Uterus (tissue), 4 donors: ENCODE results near the gene HTT. TPM values are rescaled to one million over a fixed set of nuclear protein-coding genes. Genes with fewer than 3 reads are reported as not detected.

Experiments
- DNase-seq, 2 donors: peaks; one replicate each; pipeline ENCODE4 v3.0.0-alpha.2; 2019 to 2020
- H3K27ac ChIP-seq, 2 donors: fragments of 200-600 bp; sonication (generic); 1 replicate in 1 of 2; 2 replicates in 1 of 2; pipeline ENCODE4 v1.5.1; 2016 to 2018
- H3K27me3 ChIP-seq, 2 donors: fragments of 200-600 bp; sonication (generic); one replicate each; pipeline ENCODE4 v1.5.1; 2018 to 2019; ENCODE audit warnings: control low read depth in 1 of 2
- H3K36me3 ChIP-seq, 2 donors: fragments of 200-600 bp; sonication (generic); one replicate each; pipeline ENCODE4 v1.5.1; 2019; ENCODE audit warnings: control low read depth in 1 of 2
- H3K4me1 ChIP-seq, 2 donors: fragments of 200-600 bp; sonication (generic); one replicate each; pipeline ENCODE4 v1.5.1; 2018 to 2019; ENCODE audit warnings: control low read depth in 1 of 2
- H3K4me3 ChIP-seq, 2 donors: fragments of 200-600 bp; sonication (generic); 1 replicate in 1 of 2; 2 replicates in 1 of 2; pipeline ENCODE4 v1.5.1; 2018 to 2019; ENCODE audit warnings: mild to moderate bottlenecking in 1 of 2
- H3K9me3 ChIP-seq, 2 donors: fragments of 200-600 bp; sonication (generic); one replicate each; pipeline ENCODE4 v1.5.1; 2019; ENCODE audit warnings: control low read depth in 1 of 2
- POLR2A ChIP-seq, 2 donors: fragments of 450-650 bp; IDR thresholded peaks; one replicate each; pipeline ENCODE4 v1.6.1; 2016; ENCODE audit warnings: antibody characterized with exemption in 2 of 2, mild to moderate bottlenecking in 1 of 2, moderate library complexity in 1 of 2
- intact Hi-C: fragments of 100-400 bp; cut with DNase I; formaldehyde crosslinking; loops from one replicate; pipeline ENCODE4 v1.15.1; 2023; ENCODE audit warnings: low total_unique reads
- total RNA-seq, 4 donors: library from RNA; depleted of rRNA in 3 of 4; stranded (reverse); fragments of >200 nt in 3 of 4; gene quantifications; one replicate each; pipeline versions ENCODE4 v1.1.0 to v1.2.4, GENCODE V29; 2014 to 2023
- TF ChIP-seq, protein P1 (sequence below), 4 experiments: fragments of 200-600 bp in 2 of 4; fragments of 450-650 bp in 2 of 4; sonication (generic) in 2 of 4; IDR thresholded peaks; one replicate each; pipeline ENCODE4 v1.5.1; 2016 to 2019; ENCODE audit warnings: antibody characterized with exemption in 4 of 4, mild to moderate bottlenecking in 2 of 4, moderate library complexity in 1 of 4
- donor health status: DM: yes; HTN: yes; CAD: no.

Gene HTT
- total RNA-seq, 4 donors from 2014 or later: 10.9 to 81.4 (median 49.8) TPM

DNA sequence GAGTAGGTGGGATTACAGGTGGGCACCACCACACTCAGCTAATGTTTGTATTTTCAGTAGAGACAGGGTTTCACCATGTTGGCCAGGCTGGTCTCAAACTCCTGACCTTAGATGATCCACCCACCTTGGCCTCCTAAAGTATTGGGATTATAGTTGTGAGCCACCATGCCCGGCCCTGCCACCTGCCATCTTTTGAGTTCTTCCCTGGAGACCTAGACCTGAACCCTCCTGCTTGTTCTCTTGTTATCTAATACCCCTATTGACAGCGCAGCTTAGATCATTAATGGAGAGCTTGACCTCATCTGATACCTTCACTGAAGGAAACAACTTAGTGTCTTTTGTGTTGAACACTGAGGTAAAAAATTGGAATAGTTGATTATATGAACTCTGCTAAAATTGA is 53.6 kb downstream of the HTT start:
- H3K27me3 ChIP-seq: no peaks in the 10 kb centered on the region
- intact Hi-C loops: no loop called here
- DNase-seq: no peak
- no peaks in the 10 kb centered on the region for H3K9me3 ChIP-seq
- TF ChIP-seq POLR2A (IDR thresholded peaks at IDR 0.05): no peak
- TF ChIP-seq, protein P1, sequence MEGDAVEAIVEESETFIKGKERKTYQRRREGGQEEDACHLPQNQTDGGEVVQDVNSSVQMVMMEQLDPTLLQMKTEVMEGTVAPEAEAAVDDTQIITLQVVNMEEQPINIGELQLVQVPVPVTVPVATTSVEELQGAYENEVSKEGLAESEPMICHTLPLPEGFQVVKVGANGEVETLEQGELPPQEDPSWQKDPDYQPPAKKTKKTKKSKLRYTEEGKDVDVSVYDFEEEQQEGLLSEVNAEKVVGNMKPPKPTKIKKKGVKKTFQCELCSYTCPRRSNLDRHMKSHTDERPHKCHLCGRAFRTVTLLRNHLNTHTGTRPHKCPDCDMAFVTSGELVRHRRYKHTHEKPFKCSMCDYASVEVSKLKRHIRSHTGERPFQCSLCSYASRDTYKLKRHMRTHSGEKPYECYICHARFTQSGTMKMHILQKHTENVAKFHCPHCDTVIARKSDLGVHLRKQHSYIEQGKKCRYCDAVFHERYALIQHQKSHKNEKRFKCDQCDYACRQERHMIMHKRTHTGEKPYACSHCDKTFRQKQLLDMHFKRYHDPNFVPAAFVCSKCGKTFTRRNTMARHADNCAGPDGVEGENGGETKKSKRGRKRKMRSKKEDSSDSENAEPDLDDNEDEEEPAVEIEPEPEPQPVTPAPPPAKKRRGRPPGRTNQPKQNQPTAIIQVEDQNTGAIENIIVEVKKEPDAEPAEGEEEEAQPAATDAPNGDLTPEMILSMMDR (IDR thresholded peaks at IDR 0.05): no peak
- no peaks in the 10 kb centered on the region for H3K36me3 ChIP-seq
- no peak overlapping the region for H3K4me3 ChIP-seq
- no peaks in the 10 kb centered on the region for H3K4me1 ChIP-seq
- no peak overlapping the region for H3K27ac ChIP-seq

DNA sequence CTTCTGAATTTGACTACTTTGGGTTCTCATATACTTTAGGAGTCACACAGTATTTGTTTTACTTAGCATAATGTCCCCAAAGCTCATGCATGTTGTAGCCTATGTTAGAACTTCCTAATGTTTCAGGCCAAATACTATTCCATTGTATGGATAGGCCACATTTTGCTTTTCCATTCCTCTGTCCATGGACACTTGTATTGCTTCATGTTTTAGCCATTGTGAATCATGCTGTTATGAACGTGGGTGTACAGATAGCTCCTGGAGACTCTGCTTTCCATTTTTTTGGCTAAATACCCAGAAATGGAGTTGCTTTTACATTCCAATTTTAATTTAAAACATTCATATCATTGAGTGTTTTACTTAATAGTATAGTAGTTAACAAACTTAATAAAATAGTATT is 54.5 kb downstream of the HTT start:
- Histone ChIP-seq H3K27ac (no peak overlapping the region), H3K4me1 (no peaks in the 10 kb centered on the region), H3K9me3 (no peaks in the 10 kb centered on the region), H3K4me3 (no peak overlapping the region), H3K27me3 (no peaks in the 10 kb centered on the region), H3K36me3 (no peaks in the 10 kb centered on the region)
- intact Hi-C loops: no loop called here
- TF ChIP-seq, protein P1 (IDR thresholded peaks at IDR 0.05): no peak
- no peak for TF ChIP-seq POLR2A (IDR thresholded peaks at IDR 0.05)
- no peak for DNase-seq

- no peak for TF ChIP-seq POLR2A (IDR thresholded peaks at IDR 0.05)
- TF ChIP-seq, protein P1 (IDR thresholded peaks at IDR 0.05): no peak
- no peaks in the 10 kb centered on the region for H3K4me1 ChIP-seq
- H3K36me3 ChIP-seq: no peaks in the 10 kb centered on the region
- no peak overlapping the region for H3K4me3 ChIP-seq
- DNase-seq: no peak
- H3K27me3 ChIP-seq: no peaks in the 10 kb centered on the region
- intact Hi-C loops: no loop called here
- H3K9me3 ChIP-seq: no peaks in the 10 kb centered on the region
- no peak overlapping the region for H3K27ac ChIP-seq
Observed at GRCh38 chr4:3130201-3130600, 55.7 kb downstream of the HTT start.

- no peak overlapping the region for H3K4me3 ChIP-seq
- H3K27ac ChIP-seq: no peak overlapping the region
- no peak for TF ChIP-seq POLR2A (IDR thresholded peaks at IDR 0.05)
- TF ChIP-seq, protein P1 (IDR thresholded peaks at IDR 0.05): no peak
- no peaks in the 10 kb centered on the region for H3K4me1 ChIP-seq
- H3K36me3 ChIP-seq: no peaks in the 10 kb centered on the region
- H3K27me3 ChIP-seq: no peaks in the 10 kb centered on the region
- no peak for DNase-seq
- intact Hi-C loops: no loop called here
- no peaks in the 10 kb centered on the region for H3K9me3 ChIP-seq
Observed at GRCh38 chr4:3130826-3131225, 56.3 kb downstream of the HTT start.

GRCh38 chr4:3134201-3134600 is 59.7 kb downstream of the HTT start:
- Histone ChIP-seq H3K27me3 (no peaks in the 10 kb centered on the region), H3K4me3 (no peak overlapping the region), H3K36me3 (no peaks in the 10 kb centered on the region), H3K27ac (no peak overlapping the region), H3K4me1 (no peaks in the 10 kb centered on the region), H3K9me3 (no peaks in the 10 kb centered on the region)
- intact Hi-C loops: no loop called here
- no peak for DNase-seq
- TF ChIP-seq, protein P1 (IDR thresholded peaks at IDR 0.05): no peak
- no peak for TF ChIP-seq POLR2A (IDR thresholded peaks at IDR 0.05)
